Occipital lobe (tissue), 2 donors: Measurements from ENCODE around the gene CC2D1A. TPM values are rescaled to one million over a fixed set of nuclear protein-coding genes. Genes with fewer than 3 reads are reported as not detected.

Source experiments
- DNase-seq: peaks from one replicate; lab custom pipeline; 2025; lab: John Stamatoyannopoulos, UW
- total RNA-seq: library from RNA; depleted of rRNA; stranded (reverse); fragments of >200 nt; gene quantifications from one replicate; pipeline ENCODE4 v1.2.3, GENCODE V29; 2014

CC2D1A gene
- total RNA-seq, result 8.9 TPM

- DNase-seq, result peak; percentile 90
These were observed at the start of gene CC2D1A, which contains the start of gene BRME1 for GRCh38 chr19:13905634-13906520. Gene CC2D1A (plus strand): TSS chr19:13906201. CDS start chr19:13906442, 241 bp downstream. Gene BRME1 (minus strand): TSS chr19:13906117. CDS start chr19:13904892, 1,225 bp downstream.

GRCh38 chr19:13856497-13856896, 49.5 kb upstream of the CC2D1A start:
- DNase-seq, result no peak

GRCh38 chr19:13859361-13859880, 46.6 kb upstream of the CC2D1A start:
- no peak for DNase-seq

GRCh38 chr19:13860679-13861391, 45.2 kb upstream of the CC2D1A start:
- no peak for DNase-seq

- DNase-seq, result no peak
These were observed 44.6 kb upstream of the CC2D1A start for GRCh38 chr19:13861392-13861713.

GRCh38 chr19:13861714-13862531, 44.1 kb upstream of the CC2D1A start:
- peak; percentile 86 for DNase-seq

- no peak for DNase-seq
These were observed 41.8 kb upstream of the CC2D1A start for GRCh38 chr19:13864046-13864666.

- no peak for DNase-seq
These were observed 41.1 kb upstream of the CC2D1A start for GRCh38 chr19:13864667-13865570.

- DNase-seq, result no peak
These were observed 40.2 kb upstream of the CC2D1A start for GRCh38 chr19:13865571-13866462.

GRCh38 chr19:13866463-13867046, 39.4 kb upstream of the CC2D1A start:
- DNase-seq, result no peak

GRCh38 chr19:13868663-13869062, 37.3 kb upstream of the CC2D1A start:
- DNase-seq, result no peak

- DNase-seq, result no peak
These were observed 36.7 kb upstream of the CC2D1A start for GRCh38 chr19:13869281-13869680.

- no peak for DNase-seq
These were observed 35.1 kb upstream of the CC2D1A start for GRCh38 chr19:13870873-13871272.

GRCh38 chr19:13872339-13872694, 33.7 kb upstream of the CC2D1A start:
- DNase-seq, result no peak

- no peak for DNase-seq
These were observed 33.2 kb upstream of the CC2D1A start for GRCh38 chr19:13872695-13873389.

GRCh38 chr19:13873834-13874515, 32.0 kb upstream of the CC2D1A start:
- DNase-seq, result no peak

GRCh38 chr19:13875824-13876223, 30.2 kb upstream of the CC2D1A start:
- DNase-seq, result no peak
